HepG2 (cell line): ENCODE data around the gene GHRH. TPM values are rescaled to one million over a fixed set of nuclear protein-coding genes. Genes with fewer than 3 reads are reported as not detected.

ENCODE experiments used
- ATAC-seq: fragments of 200-7000 bp; cut with Tn5 transposase; 3 replicates; pipeline ENCODE4 v1.9.1; 2020; ENCODE audit warnings: mild to moderate bottlenecking, moderate library complexity
- BruUV-seq: library from RNA; stranded (reverse); fragments of 400-500 nt; replicated peaks from 2 replicates; lab custom pipeline; 2021; lab: Mats Ljungman, UMichigan
- CTCF ChIA-PET: fragments of 300-600 bp; formaldehyde crosslinking; extraction: SDS; loops from one replicate; lab custom pipeline; 2021; ENCODE audit warnings: low total read pairs, inconsistent platforms, low intra/inter-chr PET ratio; lab: Yijun Ruan, JAX
- POLR2A ChIA-PET: fragments of 350-600 bp; sonication (Branson Sonifier 250); formaldehyde crosslinking; loops from one replicate; lab custom pipeline; 2020; ENCODE audit warnings: antibody characterized with exemption, inconsistent platforms; lab: Yijun Ruan, JAX
- DNase-seq: peaks from one replicate; pipeline ENCODE4 v3.0.0-alpha.2; 2015; ENCODE audit warnings: low spot score
- FAIRE-seq: peaks from 3 replicates; lab custom pipeline; 2011; peaks lifted over from hg19 to GRCh38; lab: Jason Lieb, UNC
- H2AFZ ChIP-seq: one replicate; pipeline ENCODE4 v1.6.1; 2011; ENCODE audit warnings: low read length, inconsistent platforms
- H3K27ac ChIP-seq: fragments of 300-600 bp; 3 replicates; pipeline ENCODE4 v1.8.0; 2011; ENCODE audit warnings: mixed run types, mild to moderate bottlenecking, mixed read lengths, low read length, inconsistent platforms; ENCODE audit not compliant: insufficient read depth; ENCODE audit errors: extremely low read length
- H3K27me3 ChIP-seq, 2 experiments: fragments of 200-600 bp in 1 of 2; 2 replicates in 1 of 2; 3 replicates in 1 of 2; pipeline versions ENCODE4 v1.6.0 to v1.8.0; 2011; ENCODE audit warnings: low read length in 2 of 2, mild to moderate bottlenecking in 2 of 2, moderate library complexity in 2 of 2, inconsistent platforms in 1 of 2; ENCODE audit not compliant: insufficient read depth in 2 of 2, control insufficient read depth in 1 of 2
- H3K36me3 ChIP-seq, 2 experiments: fragments of 200-600 bp in 1 of 2; replicated peaks in 1 of 2; 2 replicates in 1 of 2; 3 replicates in 1 of 2; pipeline versions ENCODE4 v1.5.1 to v1.8.0; 2011; ENCODE audit warnings: low read length in 2 of 2, inconsistent platforms in 1 of 2; ENCODE audit not compliant: insufficient read depth in 2 of 2, control insufficient read depth in 1 of 2
- H3K4me1 ChIP-seq: 2 replicates; pipeline ENCODE4 v1.5.1; 2012; ENCODE audit warnings: low read length, inconsistent platforms; ENCODE audit not compliant: insufficient read depth
- H3K4me2 ChIP-seq: 2 replicates; pipeline ENCODE4 v1.6.0; 2011; ENCODE audit warnings: low read depth, low read length, inconsistent platforms
- H3K4me3 ChIP-seq, 3 experiments: fragments of 200-600 bp in 1 of 3; sonication (generic), shearing (Covaris generic) in 1 of 3; replicated peaks in 1 of 3; 2 replicates each; pipeline ENCODE4 v1.5.1; 2011 to 2016; ENCODE audit warnings: low read length in 3 of 3, inconsistent platforms in 2 of 3, low read depth in 2 of 3, mild to moderate bottlenecking in 2 of 3, control low read depth in 1 of 3, mixed read lengths in 1 of 3; ENCODE audit not compliant: insufficient read depth in 1 of 3
- H3K79me2 ChIP-seq: one replicate; pipeline ENCODE4 v1.6.1; 2011; ENCODE audit warnings: low read length, inconsistent platforms; ENCODE audit not compliant: insufficient read depth
- H3K9ac ChIP-seq: 2 replicates; pipeline ENCODE4 v1.6.0; 2011; ENCODE audit warnings: mild to moderate bottlenecking, low read depth, low read length, inconsistent platforms; ENCODE audit not compliant: insufficient read depth
- H3K9me3 ChIP-seq: 2 replicates; pipeline ENCODE4 v1.5.1; 2012; ENCODE audit warnings: mild to moderate bottlenecking, low read length
- H4K20me1 ChIP-seq: 2 replicates; pipeline ENCODE4 v1.6.0; 2011; ENCODE audit warnings: inconsistent platforms, mild to moderate bottlenecking, low read length, moderate library complexity; ENCODE audit not compliant: insufficient read depth
- ATF1 ChIP-seq: IDR thresholded peaks from 2 replicates; pipeline ENCODE4 v1.6.1; 2016; ENCODE audit warnings: mild to moderate bottlenecking, control low read depth
- DNMT3B ChIP-seq: conservative IDR thresholded peaks from 2 replicates; pipeline ENCODE4 v1.6.1; 2016; ENCODE audit warnings: missing biosample characterization, control low read depth
- FOSL2 ChIP-seq: sonication (generic); formaldehyde crosslinking; IDR thresholded peaks from 2 replicates; pipeline ENCODE4 v1.4.0; 2020; ENCODE audit warnings: missing genetic modification reagents
- KLF16 ChIP-seq, 2 experiments: sonication (generic) in 1 of 2; formaldehyde crosslinking in 1 of 2; IDR thresholded peaks; 2 replicates each; pipeline versions ENCODE4 v1.6.1 to v1.8.0; 2016 to 2023; ENCODE audit warnings: missing genetic modification reagents in 2 of 2, missing compliant biosample characterization in 1 of 2
- POLR2AphosphoS2 ChIP-seq: IDR thresholded peaks from 2 replicates; pipeline ENCODE4 v1.6.1; 2011; ENCODE audit warnings: low read depth, low read length, improper control_type of control experiment
- RAD21 ChIP-seq: fragments of 450-650 bp; formaldehyde crosslinking; IDR thresholded peaks from 2 replicates; pipeline ENCODE4 v1.5.0; 2020; ENCODE audit warnings: mild to moderate bottlenecking
- RBAK ChIP-seq: sonication (generic); formaldehyde crosslinking; IDR thresholded peaks from 2 replicates; pipeline ENCODE4 v1.5.1; 2020; ENCODE audit warnings: mild to moderate bottlenecking, missing genetic modification reagents
- RBM22 ChIP-seq: fragments of 200-400 bp; formaldehyde crosslinking; optimal IDR thresholded peaks from 2 replicates; pipeline ENCODE3; 2017; ENCODE audit warnings: mild to moderate bottlenecking, low read length, moderate library complexity
- SAP130 ChIP-seq: IDR thresholded peaks from 2 replicates; pipeline ENCODE4 v1.6.1; 2016; ENCODE audit warnings: low read depth
- SMC3 ChIP-seq: IDR thresholded peaks from 2 replicates; pipeline ENCODE4 v1.6.1; 2011; ENCODE audit warnings: low read length, improper control_type of control experiment
- SPEN ChIP-seq: sonication (generic); formaldehyde crosslinking; IDR thresholded peaks from 2 replicates; pipeline ENCODE4 v1.5.1; 2020; ENCODE audit warnings: low read depth, mild to moderate bottlenecking, missing genetic modification reagents
- STAG1 ChIP-seq: sonication (generic); formaldehyde crosslinking; IDR thresholded peaks from 2 replicates; pipeline ENCODE4 v1.4.0; 2020; ENCODE audit warnings: missing genetic modification reagents
- TEAD3 ChIP-seq: optimal IDR thresholded peaks from 2 replicates; pipeline ENCODE3; 2016; ENCODE audit warnings: borderline replicate concordance
- TOE1 ChIP-seq: sonication (generic); formaldehyde crosslinking; IDR thresholded peaks from 2 replicates; pipeline ENCODE4 v1.4.0; 2020; ENCODE audit warnings: mild to moderate bottlenecking, missing genetic modification reagents
- XRCC5 ChIP-seq: fragments of 200-400 bp; formaldehyde crosslinking; optimal IDR thresholded peaks from 2 replicates; pipeline ENCODE3; 2017; ENCODE audit warnings: mild to moderate bottlenecking, low read length
- WGBS: methylation state at CpG from one replicate; pipeline ENCODE4 v1.1.6; 2017; ENCODE audit warnings: low lambda C conversion rate; 5-methylcytosine and 5-hydroxymethylcytosine counted together
- in situ Hi-C: cut with HindIII; loops from 2 replicates; pipeline ENCODE4 v1.10.0; 2017; ENCODE audit warnings: low pct_unique_long_range_greater_than_20kb; ENCODE audit not compliant: extremely low pct_ligation_motif_present
- intact Hi-C: fragments of 100-400 bp; cut with micrococcal nuclease; formaldehyde crosslinking; loops from one replicate; pipeline ENCODE4 v1.10.0; 2022; ENCODE audit not compliant: unreplicated experiment
- polyA plus RNA-seq, 8 experiments: library from polyadenylated mRNA; depleted of rRNA in 3 of 8; stranded (reverse) in 7 of 8; unstranded in 1 of 8; fragments of >200 nt; fragmentation: Illumina TruSeq in 4 of 8; extraction: Trizol in 4 of 8; gene quantifications; 2 replicates each; pipeline versions ENCODE4 v1.2.1 to v1.2.3, GENCODE V29; 2011 to 2016; ENCODE audit warnings: low read depth in 4 of 8, missing spikeins in 1 of 8, mixed read lengths in 1 of 8; ENCODE audit not compliant: insufficient read depth in 1 of 8
- total RNA-seq, 5 experiments: library from RNA; depleted of rRNA; stranded (reverse); fragments of >200 nt; fragmentation: Illumina TruSeq; extraction: Trizol; gene quantifications; 2 replicates each; pipeline ENCODE4 v1.2.3, GENCODE V29; 2016; ENCODE audit warnings: low read depth in 1 of 5
- TF ChIP-seq, protein P1 (sequence below): sonication (generic); formaldehyde crosslinking; IDR thresholded peaks from 2 replicates; pipeline ENCODE4 v1.8.0; 2022; ENCODE audit warnings: mild to moderate bottlenecking, missing genetic modification reagents; ENCODE audit not compliant: insufficient replicate concordance
- TF ChIP-seq, protein P2 (sequence below): fragments of 450-650 bp; IDR thresholded peaks from 2 replicates; pipeline ENCODE4 v1.6.1; 2016
- TF ChIP-seq, protein P3 (sequence below): sonication (generic); formaldehyde crosslinking; IDR thresholded peaks from 2 replicates; pipeline ENCODE4 v1.5.0; 2020; ENCODE audit warnings: mild to moderate bottlenecking, missing genetic modification reagents, moderate library complexity
- TF ChIP-seq, protein P4 (sequence below): IDR thresholded peaks from 2 replicates; pipeline ENCODE4 v1.6.1; 2012; ENCODE audit warnings: low read depth, low read length, improper control_type of control experiment

GHRH gene
- total and polyA plus RNA-seq, 2 of the 13 experiments (the other 11 are each of a cell fraction or from before 2014, with no cell fraction given) = not detected

DNA sequence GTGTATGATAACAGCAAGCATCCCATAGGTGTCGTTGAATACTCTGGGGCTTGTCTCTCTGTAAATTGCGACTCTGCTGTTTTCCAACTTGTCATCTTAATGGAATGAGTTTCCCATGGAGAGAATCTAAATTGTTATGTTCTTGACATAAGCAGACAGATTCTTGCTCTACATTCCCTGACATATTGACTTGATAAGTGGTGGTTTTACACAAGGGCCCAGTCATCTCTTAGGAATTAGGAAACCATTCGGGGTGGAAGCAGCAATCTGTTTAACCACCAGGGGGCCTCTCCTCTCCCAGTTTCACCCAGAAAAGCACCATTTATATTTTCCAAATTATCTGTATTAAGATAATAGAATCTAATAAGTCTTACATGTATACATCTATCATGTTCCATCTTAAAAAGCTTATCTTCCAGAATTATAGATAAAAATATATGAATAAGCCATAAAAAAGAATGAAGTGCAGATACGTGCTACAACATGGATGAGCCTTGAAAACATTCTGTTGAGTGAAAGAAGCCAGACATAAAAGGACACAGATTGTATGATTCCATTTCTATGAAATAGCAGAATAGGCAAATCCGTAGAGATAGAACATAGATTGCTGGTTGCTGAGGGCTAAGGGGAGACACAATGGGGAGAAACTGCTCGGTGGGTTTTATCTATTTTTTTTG is 59.2 kb downstream of the GHRH start:
- DNase-seq = peak; percentile 81
- peak; percentile 71 for ATAC-seq
- no peaks in the 10 kb centered on the region for H3K9me3 ChIP-seq
- in situ Hi-C loops (no loop called here), intact Hi-C loops (loop anchor here (1.0 kb wide), 1 partner anchor 332 kb away; no protein-coding TSS in a partner anchor)
- no peak overlapping the region for H3K9ac ChIP-seq
- ChIA-PET POLR2A (no interaction called here), CTCF (interaction anchor here (1.6 to 3.8 kb wide), 2 partner anchors 10 to 332 kb away, joined by 5 to 40 read pairs; no protein-coding TSS in a partner anchor)
- H3K27me3 ChIP-seq = no peaks in the 10 kb centered on the region
- no peak overlapping the region for H3K4me3 ChIP-seq
- BruUV-seq = no TSS peak
- FAIRE-seq = peak; percentile 47
- WGBS = 84% methylated on average over 6 of the region's 6 CpGs
- peaks cover 31% of the 10 kb centered on the region for H4K20me1 ChIP-seq
- H3K79me2 ChIP-seq = peaks cover 29% of the 10 kb centered on the region
- H3K36me3 ChIP-seq = peaks cover 61 to 99% of the 10 kb centered on the region in 2 experiments
- H2AFZ ChIP-seq = no peak overlapping the region
- H3K27ac ChIP-seq = peak overlapping the region; percentile 28
- H3K4me1 ChIP-seq = peaks cover 15% of the 10 kb centered on the region
- H3K4me2 ChIP-seq = no peak overlapping the region
- TF ChIP-seq FOSL2 (CRISPR knock-in tag) (peak; percentile 74), STAG1 (CRISPR knock-in tag) (peak; percentile 28), RBAK (CRISPR knock-in tag) (no peak), SMC3 (peak; percentile 73), DNMT3B (CRISPR knock-in tag) (0 out of 2 replicates have a peak, but pooled peaks have one; percentile 40), ATF1 (CRISPR knock-in tag) (0 out of 2 replicates have a peak, but pooled peaks have one; percentile 16), SAP130 (CRISPR knock-in tag) (peak; percentile 17; the same call in 1 of the 2 replicates), XRCC5 (peak; percentile 36), TOE1 (CRISPR knock-in tag) (no peak), RBM22 (peak; percentile 54), RAD21 (0 out of 2 replicates have a peak, but pooled peaks have one; percentile 19), KLF16 (CRISPR knock-in tag; IDR thresholded peaks at IDR 0.05) (no peak), POLR2AphosphoS2 (no peak), SPEN (no peak), TEAD3 (CRISPR knock-in tag) (peak; percentile 45)
- TF ChIP-seq, protein P1, sequence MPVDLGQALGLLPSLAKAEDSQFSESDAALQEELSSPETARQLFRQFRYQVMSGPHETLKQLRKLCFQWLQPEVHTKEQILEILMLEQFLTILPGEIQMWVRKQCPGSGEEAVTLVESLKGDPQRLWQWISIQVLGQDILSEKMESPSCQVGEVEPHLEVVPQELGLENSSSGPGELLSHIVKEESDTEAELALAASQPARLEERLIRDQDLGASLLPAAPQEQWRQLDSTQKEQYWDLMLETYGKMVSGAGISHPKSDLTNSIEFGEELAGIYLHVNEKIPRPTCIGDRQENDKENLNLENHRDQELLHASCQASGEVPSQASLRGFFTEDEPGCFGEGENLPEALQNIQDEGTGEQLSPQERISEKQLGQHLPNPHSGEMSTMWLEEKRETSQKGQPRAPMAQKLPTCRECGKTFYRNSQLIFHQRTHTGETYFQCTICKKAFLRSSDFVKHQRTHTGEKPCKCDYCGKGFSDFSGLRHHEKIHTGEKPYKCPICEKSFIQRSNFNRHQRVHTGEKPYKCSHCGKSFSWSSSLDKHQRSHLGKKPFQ (CRISPR knock-in tag) = peak; percentile 28
- TF ChIP-seq, protein P2, sequence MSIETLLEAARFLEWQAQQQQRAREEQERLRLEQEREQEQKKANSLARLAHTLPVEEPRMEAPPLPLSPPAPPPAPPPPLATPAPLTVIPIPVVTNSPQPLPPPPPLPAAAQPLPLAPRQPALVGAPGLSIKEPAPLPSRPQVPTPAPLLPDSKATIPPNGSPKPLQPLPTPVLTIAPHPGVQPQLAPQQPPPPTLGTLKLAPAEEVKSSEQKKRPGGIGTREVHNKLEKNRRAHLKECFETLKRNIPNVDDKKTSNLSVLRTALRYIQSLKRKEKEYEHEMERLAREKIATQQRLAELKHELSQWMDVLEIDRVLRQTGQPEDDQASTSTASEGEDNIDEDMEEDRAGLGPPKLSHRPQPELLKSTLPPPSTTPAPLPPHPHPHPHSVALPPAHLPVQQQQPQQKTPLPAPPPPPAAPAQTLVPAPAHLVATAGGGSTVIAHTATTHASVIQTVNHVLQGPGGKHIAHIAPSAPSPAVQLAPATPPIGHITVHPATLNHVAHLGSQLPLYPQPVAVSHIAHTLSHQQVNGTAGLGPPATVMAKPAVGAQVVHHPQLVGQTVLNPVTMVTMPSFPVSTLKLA = no peak
- TF ChIP-seq, protein P3, sequence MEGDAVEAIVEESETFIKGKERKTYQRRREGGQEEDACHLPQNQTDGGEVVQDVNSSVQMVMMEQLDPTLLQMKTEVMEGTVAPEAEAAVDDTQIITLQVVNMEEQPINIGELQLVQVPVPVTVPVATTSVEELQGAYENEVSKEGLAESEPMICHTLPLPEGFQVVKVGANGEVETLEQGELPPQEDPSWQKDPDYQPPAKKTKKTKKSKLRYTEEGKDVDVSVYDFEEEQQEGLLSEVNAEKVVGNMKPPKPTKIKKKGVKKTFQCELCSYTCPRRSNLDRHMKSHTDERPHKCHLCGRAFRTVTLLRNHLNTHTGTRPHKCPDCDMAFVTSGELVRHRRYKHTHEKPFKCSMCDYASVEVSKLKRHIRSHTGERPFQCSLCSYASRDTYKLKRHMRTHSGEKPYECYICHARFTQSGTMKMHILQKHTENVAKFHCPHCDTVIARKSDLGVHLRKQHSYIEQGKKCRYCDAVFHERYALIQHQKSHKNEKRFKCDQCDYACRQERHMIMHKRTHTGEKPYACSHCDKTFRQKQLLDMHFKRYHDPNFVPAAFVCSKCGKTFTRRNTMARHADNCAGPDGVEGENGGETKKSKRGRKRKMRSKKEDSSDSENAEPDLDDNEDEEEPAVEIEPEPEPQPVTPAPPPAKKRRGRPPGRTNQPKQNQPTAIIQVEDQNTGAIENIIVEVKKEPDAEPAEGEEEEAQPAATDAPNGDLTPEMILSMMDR (CRISPR knock-in tag) = peak; percentile 71
- TF ChIP-seq, protein P4, sequence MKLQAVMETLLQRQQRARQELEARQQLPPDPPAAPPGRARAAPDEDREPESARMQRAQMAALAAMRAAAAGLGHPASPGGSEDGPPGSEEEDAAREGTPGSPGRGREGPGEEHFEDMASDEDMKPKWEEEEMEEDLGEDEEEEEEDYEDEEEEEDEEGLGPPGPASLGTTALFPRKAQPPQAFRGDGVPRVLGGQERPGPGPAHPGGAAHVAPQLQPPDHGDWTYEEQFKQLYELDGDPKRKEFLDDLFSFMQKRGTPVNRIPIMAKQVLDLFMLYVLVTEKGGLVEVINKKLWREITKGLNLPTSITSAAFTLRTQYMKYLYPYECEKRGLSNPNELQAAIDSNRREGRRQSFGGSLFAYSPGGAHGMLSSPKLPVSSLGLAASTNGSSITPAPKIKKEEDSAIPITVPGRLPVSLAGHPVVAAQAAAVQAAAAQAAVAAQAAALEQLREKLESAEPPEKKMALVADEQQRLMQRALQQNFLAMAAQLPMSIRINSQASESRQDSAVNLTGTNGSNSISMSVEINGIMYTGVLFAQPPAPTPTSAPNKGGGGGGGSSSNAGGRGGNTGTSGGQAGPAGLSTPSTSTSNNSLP = peak; percentile 49; the same call in 1 of the 2 replicates
